CD4-positive, alpha-beta T cell (primary cell): Measurements from ENCODE around the gene SH3TC2. TPM values are rescaled to one million over a fixed set of nuclear protein-coding genes. Genes with fewer than 3 reads are reported as not detected.

Source experiments
- ATAC-seq: fragments of 200-7000 bp; cut with Tn5 transposase; one replicate; pipeline ENCODE4 v1.10.0; 2022; ENCODE audit warnings: mild to moderate bottlenecking; ENCODE audit not compliant: poor library complexity
- CTCF ChIA-PET: fragments of 350-600 bp; sonication (Branson Sonifier 250); formaldehyde crosslinking; loops from one replicate; lab custom pipeline; 2021; ENCODE audit warnings: antibody characterized with exemption, inconsistent platforms; lab: Charles Lee
- POLR2A ChIA-PET: fragments of 350-600 bp; sonication (Branson Sonifier 250); formaldehyde crosslinking; loops from one replicate; lab custom pipeline; 2021; ENCODE audit warnings: antibody characterized with exemption, inconsistent platforms; lab: Charles Lee
- DNase-seq, 14 experiments: peaks; one replicate each; pipeline ENCODE4 v3.0.0-alpha.2; 2013 to 2020; ENCODE audit warnings: mixed read lengths in 2 of 14
- H3K27ac ChIP-seq, 2 donors: one replicate each; pipeline versions ENCODE4 v1.5.1 to v1.7.0; 2013; ENCODE audit warnings: low read length in 2 of 2, low read depth in 1 of 2, mild to moderate bottlenecking in 1 of 2
- H3K27me3 ChIP-seq, 2 experiments: 1 replicate in 1 of 2; 2 replicates in 1 of 2; pipeline versions ENCODE4 v1.6.1 to v1.7.0; 2013; ENCODE audit warnings: low read length in 2 of 2, control low read depth in 1 of 2, mild to moderate bottlenecking in 1 of 2, moderate library complexity in 1 of 2; ENCODE audit not compliant: insufficient read depth in 2 of 2, control insufficient read depth in 1 of 2
- H3K36me3 ChIP-seq: one replicate; pipeline ENCODE4 v1.6.1; 2013; ENCODE audit warnings: low read length, control low read depth; ENCODE audit not compliant: insufficient read depth
- H3K4me1 ChIP-seq: one replicate; pipeline ENCODE4 v1.6.1; 2013; ENCODE audit warnings: low read length, control low read depth; ENCODE audit not compliant: insufficient read depth
- H3K4me3 ChIP-seq: one replicate; pipeline ENCODE4 v1.5.1; 2013; ENCODE audit warnings: mild to moderate bottlenecking, low read length, moderate library complexity
- H3K9me3 ChIP-seq, 2 experiments: 1 replicate in 1 of 2; 2 replicates in 1 of 2; pipeline versions ENCODE4 v1.6.1 to v1.7.0; 2013; ENCODE audit warnings: low read length in 2 of 2, mild to moderate bottlenecking in 2 of 2, control low read depth in 1 of 2, moderate library complexity in 1 of 2; ENCODE audit not compliant: control insufficient read depth in 1 of 2, insufficient read depth in 1 of 2
- H3K27ac Mint-ChIP-seq: one replicate; pipeline ENCODE4 v1.8.0; 2020; ENCODE audit warnings: mixed read lengths
- H3K27me3 Mint-ChIP-seq: one replicate; pipeline ENCODE4 v1.8.0; 2021; ENCODE audit warnings: mixed read lengths
- H3K36me3 Mint-ChIP-seq: one replicate; pipeline ENCODE4 v1.8.0; 2021; ENCODE audit warnings: low read depth, mixed read lengths
- H3K4me1 Mint-ChIP-seq: one replicate; pipeline ENCODE4 v1.8.0; 2021; ENCODE audit warnings: low read depth, mixed read lengths
- H3K4me3 Mint-ChIP-seq: one replicate; pipeline ENCODE4 v1.8.0; 2020; ENCODE audit warnings: mild to moderate bottlenecking, mixed read lengths
- H3K9me3 Mint-ChIP-seq: one replicate; pipeline ENCODE4 v1.8.0; 2020; ENCODE audit warnings: mixed read lengths
- intact Hi-C, 2 experiments: fragments of 100-400 bp; cut with DNase I in 1 of 2; cut with micrococcal nuclease in 1 of 2; formaldehyde crosslinking; loops; one replicate each; pipeline versions ENCODE4 v1.15.1 to v1.9.0; 2023 to 2025; cut with DNase I, micrococcal nuclease
- total RNA-seq, 174 experiments: library from RNA in 2 of 174; stranded (reverse) in 2 of 174; gene quantifications; one replicate each; pipeline ENCODE4 v1.2.3 and lab custom pipeline; 2021 to 2026
- TF ChIP-seq, protein P1 (sequence below): fragments of 200-600 bp; IDR thresholded peaks from one replicate; pipeline ENCODE4 v1.8.0; 2022; ENCODE audit warnings: antibody characterized with exemption, mild to moderate bottlenecking

SH3TC2 gene
- total RNA-seq, 2 experiments from 2014 or later = not detected

DNA sequence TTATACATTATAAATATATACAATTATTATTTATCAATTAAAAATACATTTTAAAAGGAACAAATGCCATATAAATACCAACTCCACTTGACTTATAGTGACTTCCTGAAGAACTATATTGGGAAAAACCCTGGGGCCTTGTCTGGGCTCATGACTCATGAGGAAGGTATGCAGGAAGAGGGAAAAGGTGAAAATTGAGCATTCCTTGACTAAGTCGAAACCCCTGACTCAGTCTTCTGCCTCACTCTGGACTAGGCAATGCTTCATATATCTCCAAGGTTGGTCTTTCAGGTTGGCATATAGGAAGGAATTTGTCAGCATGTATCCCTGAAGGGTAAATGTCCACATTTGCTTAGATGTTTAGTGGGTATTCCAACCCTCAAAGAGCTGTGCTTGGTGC is 78.5 kb downstream of the SH3TC2 start:
- intact Hi-C loops = no loop called here
- Mint-ChIP-seq H3K9me3 (peaks cover 3% of the 10 kb centered on the region), H3K36me3 (no peaks in the 10 kb centered on the region), H3K27ac (no peak overlapping the region), H3K27me3 (peaks cover 15% of the 10 kb centered on the region), H3K4me3 (no peak overlapping the region), H3K4me1 (no peaks in the 10 kb centered on the region)
- TF ChIP-seq, protein P1, sequence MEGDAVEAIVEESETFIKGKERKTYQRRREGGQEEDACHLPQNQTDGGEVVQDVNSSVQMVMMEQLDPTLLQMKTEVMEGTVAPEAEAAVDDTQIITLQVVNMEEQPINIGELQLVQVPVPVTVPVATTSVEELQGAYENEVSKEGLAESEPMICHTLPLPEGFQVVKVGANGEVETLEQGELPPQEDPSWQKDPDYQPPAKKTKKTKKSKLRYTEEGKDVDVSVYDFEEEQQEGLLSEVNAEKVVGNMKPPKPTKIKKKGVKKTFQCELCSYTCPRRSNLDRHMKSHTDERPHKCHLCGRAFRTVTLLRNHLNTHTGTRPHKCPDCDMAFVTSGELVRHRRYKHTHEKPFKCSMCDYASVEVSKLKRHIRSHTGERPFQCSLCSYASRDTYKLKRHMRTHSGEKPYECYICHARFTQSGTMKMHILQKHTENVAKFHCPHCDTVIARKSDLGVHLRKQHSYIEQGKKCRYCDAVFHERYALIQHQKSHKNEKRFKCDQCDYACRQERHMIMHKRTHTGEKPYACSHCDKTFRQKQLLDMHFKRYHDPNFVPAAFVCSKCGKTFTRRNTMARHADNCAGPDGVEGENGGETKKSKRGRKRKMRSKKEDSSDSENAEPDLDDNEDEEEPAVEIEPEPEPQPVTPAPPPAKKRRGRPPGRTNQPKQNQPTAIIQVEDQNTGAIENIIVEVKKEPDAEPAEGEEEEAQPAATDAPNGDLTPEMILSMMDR = no peak
- no peaks in the 10 kb centered on the region for H3K9me3 ChIP-seq
- CTCF ChIA-PET = no interaction called here
- H3K4me3 ChIP-seq = no peak overlapping the region
- DNase-seq = no peak
- ATAC-seq = no peak
- no peaks in the 10 kb centered on the region for H3K27me3 ChIP-seq
- H3K27ac ChIP-seq = no peak overlapping the region
- H3K36me3 ChIP-seq = no peaks in the 10 kb centered on the region
- POLR2A ChIA-PET = no interaction called here
- no peaks in the 10 kb centered on the region for H3K4me1 ChIP-seq

DNA sequence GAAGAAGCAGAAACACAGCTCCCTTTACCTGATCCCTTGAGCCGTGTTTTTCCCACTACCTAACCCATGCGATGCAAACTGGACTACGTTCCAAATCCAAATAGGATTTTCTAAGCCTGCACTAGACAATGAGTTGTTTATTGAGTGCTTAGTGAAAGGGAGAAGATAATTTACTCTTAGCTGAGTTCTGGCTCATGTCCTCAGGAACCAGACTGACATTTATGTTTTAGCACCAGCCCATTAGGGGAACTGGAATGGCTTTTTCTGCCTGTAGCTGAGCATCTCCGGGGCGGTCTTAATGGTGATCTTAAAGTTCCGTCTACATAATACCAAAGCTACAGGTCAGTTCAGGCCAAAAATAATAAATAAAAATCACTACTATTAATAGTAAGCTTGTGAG is 81.5 kb downstream of the SH3TC2 start:
- CTCF ChIA-PET = no interaction called here
- Histone ChIP-seq H3K4me3 (no peak overlapping the region), H3K27ac (no peak overlapping the region), H3K4me1 (no peaks in the 10 kb centered on the region), H3K27me3 (no peaks in the 10 kb centered on the region), H3K9me3 (no peaks in the 10 kb centered on the region), H3K36me3 (no peaks in the 10 kb centered on the region)
- TF ChIP-seq, protein P1 = no peak
- DNase-seq = no peak
- intact Hi-C loops = no loop called here
- Mint-ChIP-seq H3K4me1 (no peaks in the 10 kb centered on the region), H3K27ac (no peak overlapping the region), H3K36me3 (no peaks in the 10 kb centered on the region), H3K4me3 (no peak overlapping the region), H3K27me3 (peaks cover 4% of the 10 kb centered on the region), H3K9me3 (peaks cover 3% of the 10 kb centered on the region)
- no peak for ATAC-seq
- POLR2A ChIA-PET = no interaction called here

DNA sequence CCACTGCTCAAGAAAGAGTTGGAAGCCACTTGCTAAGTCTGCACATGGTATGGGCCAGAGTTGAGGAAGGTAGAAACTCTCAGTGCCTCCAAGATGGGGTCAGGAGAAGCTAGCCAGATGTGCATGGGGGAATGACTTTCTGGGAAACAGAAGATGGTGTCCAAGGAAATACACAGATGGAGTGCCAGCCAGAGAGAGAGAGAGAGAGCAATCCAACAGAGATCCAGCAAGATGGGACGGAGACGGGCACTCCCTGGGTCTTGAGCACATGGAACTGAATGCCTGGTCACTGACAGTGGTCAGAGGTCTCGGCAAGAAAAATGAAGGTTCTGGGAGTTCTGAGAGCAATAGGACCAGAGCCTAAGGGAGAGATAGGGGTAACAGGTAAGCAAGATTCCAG is 82.1 kb downstream of the SH3TC2 start:
- DNase-seq = no peak
- Histone ChIP-seq H3K9me3 (no peaks in the 10 kb centered on the region), H3K27me3 (no peaks in the 10 kb centered on the region), H3K4me3 (no peak overlapping the region), H3K27ac (no peak overlapping the region), H3K36me3 (no peaks in the 10 kb centered on the region), H3K4me1 (no peaks in the 10 kb centered on the region)
- no peak overlapping the region for H3K4me3 Mint-ChIP-seq
- no peaks in the 10 kb centered on the region for H3K36me3 Mint-ChIP-seq
- peaks cover 3% of the 10 kb centered on the region for H3K9me3 Mint-ChIP-seq
- no peaks in the 10 kb centered on the region for H3K27me3 Mint-ChIP-seq
- no peak for ATAC-seq
- CTCF ChIA-PET = no interaction called here
- intact Hi-C loops = no loop called here
- TF ChIP-seq, protein P1 = no peak
- H3K27ac Mint-ChIP-seq = no peak overlapping the region
- no peaks in the 10 kb centered on the region for H3K4me1 Mint-ChIP-seq
- POLR2A ChIA-PET = no interaction called here
